ENCODE data around the gene CCDC107.
A peak's percentile ranks its signal among the peaks of the same experiment; 100 is the strongest.
"Not testable (repeated sequence)": the region's sequence is repeated elsewhere in the genome, so short reads cannot be mapped to it uniquely, and the experiment has no call there.

The CCDC107 gene, protein sequence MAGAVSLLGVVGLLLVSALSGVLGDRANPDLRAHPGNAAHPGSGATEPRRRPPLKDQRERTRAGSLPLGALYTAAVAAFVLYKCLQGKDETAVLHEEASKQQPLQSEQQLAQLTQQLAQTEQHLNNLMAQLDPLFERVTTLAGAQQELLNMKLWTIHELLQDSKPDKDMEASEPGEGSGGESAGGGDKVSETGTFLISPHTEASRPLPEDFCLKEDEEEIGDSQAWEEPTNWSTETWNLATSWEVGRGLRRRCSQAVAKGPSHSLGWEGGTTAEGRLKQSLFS

GRCh38 chr9:35658137-35658967, at the start of gene CCDC107:
CCDC107 (plus strand) TSS chr9:35658292; CDS start chr9:35658380, 88 bp downstream.
- peaks cover 45% of the 10 kb centered on the region for H3K4me1 ChIP-seq (ENCODE audit: control insufficient read depth, insufficient read depth, low read length, unreplicated experiment)

DNA sequence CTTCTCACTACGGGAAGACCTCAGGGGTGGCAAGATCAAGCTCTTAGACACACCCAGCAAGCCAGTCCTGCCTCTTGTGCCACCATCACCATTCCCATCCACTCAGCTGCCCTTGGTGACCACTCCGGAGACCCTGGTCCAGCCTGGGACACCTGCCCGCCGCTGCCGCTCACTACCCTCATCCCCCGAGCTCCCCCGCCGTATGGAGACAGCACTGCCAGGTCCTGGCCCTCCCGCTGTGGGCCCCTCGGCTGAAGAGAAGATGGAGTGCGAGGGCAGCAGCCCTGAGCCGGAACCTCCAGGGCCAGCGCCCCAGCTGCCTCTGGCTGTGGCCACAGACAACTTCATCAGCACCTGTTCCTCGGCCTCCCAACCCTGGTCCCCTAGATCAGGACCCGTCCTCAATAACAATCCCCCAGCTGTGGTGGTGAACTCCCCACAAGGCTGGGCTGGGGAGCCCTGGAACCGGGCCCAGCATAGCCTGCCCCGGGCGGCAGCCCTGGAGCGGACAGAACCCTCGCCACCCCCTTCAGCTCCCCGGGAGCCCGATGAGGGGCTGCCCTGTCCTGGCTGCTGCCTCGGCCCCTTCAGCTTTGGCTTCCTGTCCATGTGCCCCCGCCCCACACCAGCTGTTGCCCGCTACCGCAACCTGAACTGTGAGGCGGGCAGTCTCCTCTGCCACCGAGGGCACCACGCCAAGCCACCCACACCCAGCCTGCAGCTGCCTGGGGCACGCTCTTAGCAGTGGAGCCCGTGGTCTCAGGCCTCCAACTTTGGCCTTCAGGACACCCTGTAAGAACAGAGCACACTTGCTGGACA, 48.9 kb upstream of the CCDC107 start:
- Histone ChIP-seq H3K4me1 (ENCODE audit: control insufficient read depth, insufficient read depth, low read length, unreplicated experiment) (peaks cover 9% of the 10 kb centered on the region), H3K36me3 (ENCODE audit: insufficient read depth, low read length) (no peaks in the 10 kb centered on the region), H3K4me3 (ENCODE audit: low read depth, low read length) (no peak overlapping the region), H3K27ac (ENCODE audit: low read depth, low read length) (no peak overlapping the region), H3K27me3 (ENCODE audit: insufficient read depth, low read length) (no peaks in the 10 kb centered on the region), H2AFZ (ENCODE audit: low read length, unreplicated experiment) (no peak overlapping the region), H3K79me2 (ENCODE audit: control insufficient read depth, insufficient read depth, low read length, unreplicated experiment) (peaks cover 4% of the 10 kb centered on the region)

More at GRCh38 chr9:35658137-35658967, at the start of gene CCDC107:
- Histone ChIP-seq H3K27me3 (ENCODE audit: insufficient read depth, low read length) (no peaks in the 10 kb centered on the region), H3K4me3 (ENCODE audit: low read depth, low read length) (peak within 1 kb of the TSS; percentile 87), H3K27ac (ENCODE audit: low read depth, low read length) (peak within 1 kb of the TSS; percentile 99), H3K36me3 (ENCODE audit: insufficient read depth, low read length) (0 out of 2 replicates have a peak, but pooled peaks cover 6% of the 10 kb centered on the region), H2AFZ (ENCODE audit: low read length, unreplicated experiment) (peak within 1 kb of the TSS; percentile 59), H3K79me2 (ENCODE audit: control insufficient read depth, insufficient read depth, low read length, unreplicated experiment) (peaks cover 19% of the 10 kb centered on the region)

GRCh38 chr9:35609820-35610163, 48.3 kb upstream of the CCDC107 start:
- Histone ChIP-seq H3K79me2 (ENCODE audit: control insufficient read depth, insufficient read depth, low read length, unreplicated experiment) (peaks cover 4% of the 10 kb centered on the region), H3K27me3 (ENCODE audit: insufficient read depth, low read length) (0 out of 2 replicates have a peak, but pooled peaks cover 5% of the 10 kb centered on the region), H3K27ac (ENCODE audit: low read depth, low read length) (no peak overlapping the region), H3K36me3 (ENCODE audit: insufficient read depth, low read length) (no peaks in the 10 kb centered on the region), H2AFZ (ENCODE audit: low read length, unreplicated experiment) (no peak overlapping the region), H3K4me1 (ENCODE audit: control insufficient read depth, insufficient read depth, low read length, unreplicated experiment) (peaks cover 9% of the 10 kb centered on the region), H3K4me3 (ENCODE audit: low read depth, low read length) (no peak overlapping the region)

GRCh38 chr9:35611230-35611797, 46.8 kb upstream of the CCDC107 start:
- no peaks in the 10 kb centered on the region for H3K36me3 ChIP-seq (ENCODE audit: insufficient read depth, low read length)
- peaks cover 4% of the 10 kb centered on the region for H3K79me2 ChIP-seq (ENCODE audit: control insufficient read depth, insufficient read depth, low read length, unreplicated experiment)
- H3K27ac ChIP-seq (ENCODE audit: low read depth, low read length), result no peak overlapping the region
- H2AFZ ChIP-seq (ENCODE audit: low read length, unreplicated experiment), result no peak overlapping the region
- H3K4me3 ChIP-seq (ENCODE audit: low read depth, low read length), result no peak overlapping the region
- H3K27me3 ChIP-seq (ENCODE audit: insufficient read depth, low read length), result peaks cover 16% of the 10 kb centered on the region
- H3K4me1 ChIP-seq (ENCODE audit: control insufficient read depth, insufficient read depth, low read length, unreplicated experiment), result peaks cover 6% of the 10 kb centered on the region

- not testable (repeated sequence) for H3K27ac ChIP-seq (ENCODE audit: low read depth, low read length); H3K4me1 ChIP-seq (ENCODE audit: control insufficient read depth, insufficient read depth, low read length, unreplicated experiment); H3K4me3 ChIP-seq (ENCODE audit: low read depth, low read length); H3K36me3 ChIP-seq (ENCODE audit: insufficient read depth, low read length); H3K79me2 ChIP-seq (ENCODE audit: control insufficient read depth, insufficient read depth, low read length, unreplicated experiment); H2AFZ ChIP-seq (ENCODE audit: low read length, unreplicated experiment)
- peaks cover 23% of the 10 kb centered on the region for H3K27me3 ChIP-seq (ENCODE audit: insufficient read depth, low read length)
These were observed 46.0 kb upstream of the CCDC107 start for GRCh38 chr9:35612066-35612465.

- Histone ChIP-seq H3K27me3 (ENCODE audit: insufficient read depth, low read length) (peaks cover 31% of the 10 kb centered on the region), H3K79me2 (ENCODE audit: control insufficient read depth, insufficient read depth, low read length, unreplicated experiment) (no peaks in the 10 kb centered on the region), H3K4me3 (ENCODE audit: low read depth, low read length) (no peak overlapping the region), H3K36me3 (ENCODE audit: insufficient read depth, low read length) (no peaks in the 10 kb centered on the region), H3K27ac (ENCODE audit: low read depth, low read length) (no peak overlapping the region), H2AFZ (ENCODE audit: low read length, unreplicated experiment) (no peak overlapping the region), H3K4me1 (ENCODE audit: control insufficient read depth, insufficient read depth, low read length, unreplicated experiment) (no peaks in the 10 kb centered on the region)
These were observed 45.2 kb upstream of the CCDC107 start for GRCh38 chr9:35612843-35613242.

GRCh38 chr9:35615981-35616680, 42.0 kb upstream of the CCDC107 start:
- Histone ChIP-seq H2AFZ (ENCODE audit: low read length, unreplicated experiment) (no peak overlapping the region), H3K27me3 (ENCODE audit: insufficient read depth, low read length) (peaks cover 37% of the 10 kb centered on the region), H3K4me1 (ENCODE audit: control insufficient read depth, insufficient read depth, low read length, unreplicated experiment) (no peaks in the 10 kb centered on the region), H3K27ac (ENCODE audit: low read depth, low read length) (no peak overlapping the region), H3K36me3 (ENCODE audit: insufficient read depth, low read length) (no peaks in the 10 kb centered on the region), H3K79me2 (ENCODE audit: control insufficient read depth, insufficient read depth, low read length, unreplicated experiment) (no peaks in the 10 kb centered on the region), H3K4me3 (ENCODE audit: low read depth, low read length) (no peak overlapping the region)

- peaks cover 37% of the 10 kb centered on the region for H3K27me3 ChIP-seq (ENCODE audit: insufficient read depth, low read length)
These were observed 41.2 kb upstream of the CCDC107 start for GRCh38 chr9:35616681-35617459.

GRCh38 chr9:35617548-35617947, 40.5 kb upstream of the CCDC107 start:
- H2AFZ ChIP-seq (ENCODE audit: low read length, unreplicated experiment), result peak overlapping the region; percentile 4
- peak overlapping the region; percentile 42; the same call in 1 of the 2 replicates for H3K4me3 ChIP-seq (ENCODE audit: low read depth, low read length)
- H3K4me1 ChIP-seq (ENCODE audit: control insufficient read depth, insufficient read depth, low read length, unreplicated experiment), result no peaks in the 10 kb centered on the region
- H3K27me3 ChIP-seq (ENCODE audit: insufficient read depth, low read length), result peaks cover 37% of the 10 kb centered on the region
- no peaks in the 10 kb centered on the region for H3K36me3 ChIP-seq (ENCODE audit: insufficient read depth, low read length)
- H3K79me2 ChIP-seq (ENCODE audit: control insufficient read depth, insufficient read depth, low read length, unreplicated experiment), result no peaks in the 10 kb centered on the region
- no peak overlapping the region for H3K27ac ChIP-seq (ENCODE audit: low read depth, low read length)

More at GRCh38 chr9:35616681-35617459, 41.2 kb upstream of the CCDC107 start:
- Histone ChIP-seq H3K79me2 (ENCODE audit: control insufficient read depth, insufficient read depth, low read length, unreplicated experiment) (no peaks in the 10 kb centered on the region), H3K4me1 (ENCODE audit: control insufficient read depth, insufficient read depth, low read length, unreplicated experiment) (no peaks in the 10 kb centered on the region), H3K27ac (ENCODE audit: low read depth, low read length) (no peak overlapping the region), H3K36me3 (ENCODE audit: insufficient read depth, low read length) (no peaks in the 10 kb centered on the region), H3K4me3 (ENCODE audit: low read depth, low read length) (peak overlapping the region; percentile 42; the same call in 1 of the 2 replicates), H2AFZ (ENCODE audit: low read length, unreplicated experiment) (peak overlapping the region; percentile 4)

Data from ACC112 (cell line).